OCI-LY1 (cell line): ENCODE results near the gene CNN2.

Source experiments
- EZH2 ChIP-seq: fragments of 200-600 bp; sonication (generic), shearing (Covaris generic); IDR thresholded peaks from 2 replicates; pipeline ENCODE4 v1.8.0; 2017; ENCODE audit warnings: borderline replicate concordance, mixed run types, mild to moderate bottlenecking, antibody characterized with exemption, low read length, moderate library complexity, mixed read lengths
- TF ChIP-seq, protein P1 (sequence below): fragments of 200-600 bp; sonication (generic), shearing (Covaris generic); IDR thresholded peaks from 2 replicates; pipeline ENCODE4 v1.5.1; 2017; ENCODE audit warnings: mild to moderate bottlenecking, antibody characterized with exemption, low read length, moderate library complexity, mixed read lengths

DNA sequence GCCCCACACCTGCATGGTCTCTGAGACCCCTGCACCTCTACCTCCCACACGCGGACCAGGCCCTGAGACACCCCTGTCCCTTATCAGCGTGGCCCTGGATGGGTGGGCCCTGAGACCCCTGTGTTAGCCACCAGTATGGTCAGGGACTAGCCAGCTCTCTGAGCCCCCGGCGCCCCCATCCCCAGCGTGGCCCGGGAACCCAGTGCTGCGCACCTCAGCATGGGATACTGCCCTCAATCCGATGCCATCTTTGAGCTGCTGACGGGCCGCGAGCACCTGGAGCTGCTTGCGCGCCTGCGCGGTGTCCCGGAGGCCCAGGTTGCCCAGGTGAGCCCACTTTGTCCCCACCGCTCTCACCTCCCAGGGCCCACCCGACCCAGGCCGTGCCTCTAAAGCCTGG, 35.6 kb downstream of the CNN2 start:
- TF ChIP-seq, protein P1, sequence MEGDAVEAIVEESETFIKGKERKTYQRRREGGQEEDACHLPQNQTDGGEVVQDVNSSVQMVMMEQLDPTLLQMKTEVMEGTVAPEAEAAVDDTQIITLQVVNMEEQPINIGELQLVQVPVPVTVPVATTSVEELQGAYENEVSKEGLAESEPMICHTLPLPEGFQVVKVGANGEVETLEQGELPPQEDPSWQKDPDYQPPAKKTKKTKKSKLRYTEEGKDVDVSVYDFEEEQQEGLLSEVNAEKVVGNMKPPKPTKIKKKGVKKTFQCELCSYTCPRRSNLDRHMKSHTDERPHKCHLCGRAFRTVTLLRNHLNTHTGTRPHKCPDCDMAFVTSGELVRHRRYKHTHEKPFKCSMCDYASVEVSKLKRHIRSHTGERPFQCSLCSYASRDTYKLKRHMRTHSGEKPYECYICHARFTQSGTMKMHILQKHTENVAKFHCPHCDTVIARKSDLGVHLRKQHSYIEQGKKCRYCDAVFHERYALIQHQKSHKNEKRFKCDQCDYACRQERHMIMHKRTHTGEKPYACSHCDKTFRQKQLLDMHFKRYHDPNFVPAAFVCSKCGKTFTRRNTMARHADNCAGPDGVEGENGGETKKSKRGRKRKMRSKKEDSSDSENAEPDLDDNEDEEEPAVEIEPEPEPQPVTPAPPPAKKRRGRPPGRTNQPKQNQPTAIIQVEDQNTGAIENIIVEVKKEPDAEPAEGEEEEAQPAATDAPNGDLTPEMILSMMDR = no peak
- no peak for TF ChIP-seq EZH2
